Activated CD8-positive, alpha-beta T cell treated with anti-CD3 and anti-CD28 coated beads, Interleukin-2, amount 10 ng/mL, durations not matched to agents 7 days and 5 days (primary cell): Measurements from ENCODE around the gene DNAJC10. TPM values are rescaled to one million over a fixed set of nuclear protein-coding genes. Genes with fewer than 3 reads are reported as not detected.

Experiments used
- total RNA-seq, 2 experiments: library from RNA; stranded (reverse); gene quantifications; one replicate each; pipeline ENCODE4 v1.2.3, GENCODE V29; 2021

Gene DNAJC10
- total RNA-seq, 2 experiments from 2014 or later, result 41.4 to 51.4 TPM

Other genes starting within 250 kb of the DNAJC10 start
- gene FRZB, start 150.4 kb downstream of the DNAJC10 start, total RNA-seq, result not detected